ENCODE results near the gene NEDD4L.

GRCh38 chr18:58025205-58025604 lies 18.8 kb upstream of the NEDD4L start:
- TF ChIP-seq CTCF (IDR thresholded peaks at IDR 0.05) = no peak
- no peak for TF ChIP-seq POLR2AphosphoS5 (IDR thresholded peaks at IDR 0.05)

All from esophagus muscularis mucosa (tissue), 3 donors.